Fibroblast of the aortic adventitia (primary cell): ENCODE data around the gene RAB4A. TPM values are rescaled to one million over a fixed set of nuclear protein-coding genes. Genes with fewer than 3 reads are reported as not detected.

ENCODE experiments used
- DNase-seq: peaks from one replicate; pipeline ENCODE4 v3.0.0-alpha.2; 2010; ENCODE audit warnings: low read depth
- H3K4me3 ChIP-seq: 2 replicates; pipeline ENCODE4 v1.5.1; 2011; ENCODE audit warnings: low read depth, mild to moderate bottlenecking, control low read depth, low read length, moderate library complexity
- total RNA-seq: library from RNA; depleted of rRNA; stranded (reverse); fragments of >200 nt; gene quantifications from 2 replicates; pipeline ENCODE4 v1.2.3, GENCODE V29; 2012; ENCODE audit warnings: low replicate concordance
- TF ChIP-seq, protein P1 (sequence below): IDR thresholded peaks from 2 replicates; pipeline ENCODE4 v1.5.1; 2011; ENCODE audit warnings: mild to moderate bottlenecking, low read length, control low read depth, inconsistent platforms; ENCODE audit not compliant: insufficient read depth

RAB4A gene, protein sequence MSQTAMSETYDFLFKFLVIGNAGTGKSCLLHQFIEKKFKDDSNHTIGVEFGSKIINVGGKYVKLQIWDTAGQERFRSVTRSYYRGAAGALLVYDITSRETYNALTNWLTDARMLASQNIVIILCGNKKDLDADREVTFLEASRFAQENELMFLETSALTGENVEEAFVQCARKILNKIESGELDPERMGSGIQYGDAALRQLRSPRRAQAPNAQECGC
- 30.8 and 33.2 TPM in 2 replicates for total RNA-seq

DNA sequence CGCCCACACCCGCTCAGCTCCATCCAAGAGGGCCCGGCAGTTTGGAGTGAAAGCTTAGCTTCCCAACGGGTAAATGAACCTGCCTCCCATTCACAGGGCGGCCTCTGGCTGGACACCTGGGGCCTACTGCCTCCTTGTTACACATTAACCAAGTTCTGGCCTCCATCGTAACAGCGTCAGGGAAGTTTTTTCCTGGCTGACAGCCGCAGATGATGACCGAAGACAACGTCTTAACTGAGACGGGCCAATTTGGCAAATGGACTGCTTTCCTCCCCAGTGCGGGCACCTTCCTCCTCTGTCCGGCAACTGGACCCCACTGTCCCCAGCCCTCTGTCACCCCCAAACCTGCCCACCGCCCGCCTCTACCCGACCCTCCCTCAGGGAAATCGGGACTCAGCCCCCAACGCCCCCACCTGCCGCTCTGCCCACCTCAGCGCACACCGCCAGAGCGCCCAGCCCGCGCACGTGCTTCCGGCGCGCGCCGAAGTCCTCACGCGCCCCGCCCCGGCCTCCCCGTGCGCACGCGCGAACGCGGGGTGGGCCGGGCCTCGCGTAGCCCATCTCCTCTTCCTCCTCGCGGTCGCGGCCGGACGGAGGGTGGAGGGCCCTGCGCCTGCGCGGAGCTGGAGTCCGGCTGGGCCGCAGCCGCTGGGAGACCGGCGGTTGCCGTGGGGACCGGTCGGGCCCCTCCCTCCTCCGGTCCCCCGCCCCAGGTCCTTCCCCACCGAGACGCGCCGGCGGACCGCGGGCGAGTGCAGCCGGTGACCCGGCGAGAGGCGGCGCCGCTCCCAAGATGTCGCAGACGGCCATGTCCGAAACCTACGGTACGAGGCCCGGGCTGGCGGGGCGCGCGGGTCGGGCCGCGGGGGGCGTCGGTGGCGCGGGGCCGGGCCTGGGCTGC, at the start of gene RAB4A:
Gene RAB4A, plus strand, starts transcription at position 565 of the 901 bp plus-strand sequence. Its CDS starts 229 bp downstream, at position 794.
- TF ChIP-seq, protein P1, sequence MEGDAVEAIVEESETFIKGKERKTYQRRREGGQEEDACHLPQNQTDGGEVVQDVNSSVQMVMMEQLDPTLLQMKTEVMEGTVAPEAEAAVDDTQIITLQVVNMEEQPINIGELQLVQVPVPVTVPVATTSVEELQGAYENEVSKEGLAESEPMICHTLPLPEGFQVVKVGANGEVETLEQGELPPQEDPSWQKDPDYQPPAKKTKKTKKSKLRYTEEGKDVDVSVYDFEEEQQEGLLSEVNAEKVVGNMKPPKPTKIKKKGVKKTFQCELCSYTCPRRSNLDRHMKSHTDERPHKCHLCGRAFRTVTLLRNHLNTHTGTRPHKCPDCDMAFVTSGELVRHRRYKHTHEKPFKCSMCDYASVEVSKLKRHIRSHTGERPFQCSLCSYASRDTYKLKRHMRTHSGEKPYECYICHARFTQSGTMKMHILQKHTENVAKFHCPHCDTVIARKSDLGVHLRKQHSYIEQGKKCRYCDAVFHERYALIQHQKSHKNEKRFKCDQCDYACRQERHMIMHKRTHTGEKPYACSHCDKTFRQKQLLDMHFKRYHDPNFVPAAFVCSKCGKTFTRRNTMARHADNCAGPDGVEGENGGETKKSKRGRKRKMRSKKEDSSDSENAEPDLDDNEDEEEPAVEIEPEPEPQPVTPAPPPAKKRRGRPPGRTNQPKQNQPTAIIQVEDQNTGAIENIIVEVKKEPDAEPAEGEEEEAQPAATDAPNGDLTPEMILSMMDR, result no peak
- H3K4me3 ChIP-seq, result peak within 1 kb of the TSS; percentile 87
- peak; percentile 80 for DNase-seq

DNA sequence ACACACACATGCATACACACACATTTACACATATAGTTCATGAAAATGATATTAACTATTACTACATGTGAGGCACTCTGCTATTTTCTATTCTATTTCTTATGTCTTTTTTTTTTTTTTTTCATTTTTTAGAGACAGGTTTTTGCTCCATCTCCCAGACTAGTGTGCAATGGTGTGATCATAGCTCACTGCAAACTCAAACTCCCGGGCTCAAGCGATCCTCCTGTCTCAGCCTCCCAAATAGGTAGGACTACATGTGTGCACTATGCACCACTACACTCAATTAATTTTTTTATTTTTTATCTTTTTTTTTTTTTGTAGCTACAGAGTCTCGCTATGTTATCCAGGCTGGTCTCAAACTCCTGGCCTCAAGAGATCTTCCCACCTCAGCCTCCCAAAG, 48.8 kb upstream of the RAB4A start:
- TF ChIP-seq, protein P1, result no peak
- DNase-seq, result no peak
- no peak overlapping the region for H3K4me3 ChIP-seq

DNA sequence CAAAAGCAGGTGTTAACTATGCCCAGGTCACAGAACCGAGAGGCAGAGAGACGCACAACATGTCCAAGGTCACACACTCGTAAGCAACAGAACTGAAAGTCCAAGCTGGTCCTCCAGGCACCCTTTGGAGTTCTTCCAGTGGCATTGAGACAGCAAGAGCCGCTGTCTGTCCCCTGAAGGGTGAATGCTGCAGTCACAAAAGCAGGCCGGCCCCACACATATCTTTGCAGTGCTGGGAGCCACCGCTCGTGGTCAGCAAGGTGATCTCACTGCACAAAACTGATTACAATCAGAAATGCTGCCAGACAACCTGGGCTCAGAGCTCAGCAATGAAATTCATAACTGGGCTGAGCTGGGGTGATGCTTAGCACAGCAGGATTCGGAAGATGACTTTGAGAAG, 47.4 kb upstream of the RAB4A start:
- TF ChIP-seq, protein P1, result no peak
- no peak overlapping the region for H3K4me3 ChIP-seq
- no peak for DNase-seq

DNA sequence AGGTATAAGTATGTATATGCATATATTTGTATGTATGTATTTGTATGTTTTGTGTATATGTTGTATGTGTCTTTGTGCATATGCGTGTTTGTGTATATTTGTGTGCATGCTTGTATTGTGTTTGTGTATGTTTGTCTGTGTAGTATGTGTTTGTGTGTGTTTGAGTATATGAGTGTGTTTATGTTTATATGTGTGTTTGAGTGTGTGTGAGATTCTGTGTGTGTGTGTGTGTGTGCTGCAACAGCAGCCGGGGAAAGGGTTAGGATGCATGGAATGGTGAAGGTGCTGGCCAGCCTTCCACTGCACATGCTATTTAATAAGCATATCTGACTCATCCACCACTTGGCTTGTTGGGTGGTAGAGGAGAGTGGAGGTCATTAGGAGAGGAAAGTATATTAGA, 46.6 kb upstream of the RAB4A start:
- TF ChIP-seq, protein P1, result no peak
- no peak overlapping the region for H3K4me3 ChIP-seq
- DNase-seq, result peak; percentile 62

DNA sequence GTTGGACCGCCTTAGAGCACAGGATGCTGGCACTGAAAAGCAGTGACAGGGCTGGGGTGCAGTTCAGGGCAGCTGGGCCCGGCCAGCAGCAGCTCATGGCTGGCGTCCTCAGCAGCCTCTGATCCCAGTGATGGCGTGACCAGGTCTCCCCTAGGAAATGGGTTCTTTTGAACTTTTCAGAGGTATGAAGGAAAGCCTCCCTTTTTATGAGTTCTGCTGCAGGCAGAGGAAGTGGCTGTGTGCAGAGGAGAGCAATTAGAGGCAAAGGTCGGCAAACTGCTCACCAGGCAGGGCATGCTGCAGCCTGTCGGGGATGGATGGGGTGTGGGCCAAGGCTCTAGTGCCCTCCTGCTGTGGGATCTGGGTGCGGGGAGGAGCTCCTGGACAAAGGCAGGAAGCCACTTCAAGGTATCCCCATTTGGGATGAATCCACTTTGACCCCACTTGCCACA, 45.6 kb upstream of the RAB4A start:
- H3K4me3 ChIP-seq, result no peak overlapping the region
- TF ChIP-seq, protein P1, result no peak
- no peak for DNase-seq

DNA sequence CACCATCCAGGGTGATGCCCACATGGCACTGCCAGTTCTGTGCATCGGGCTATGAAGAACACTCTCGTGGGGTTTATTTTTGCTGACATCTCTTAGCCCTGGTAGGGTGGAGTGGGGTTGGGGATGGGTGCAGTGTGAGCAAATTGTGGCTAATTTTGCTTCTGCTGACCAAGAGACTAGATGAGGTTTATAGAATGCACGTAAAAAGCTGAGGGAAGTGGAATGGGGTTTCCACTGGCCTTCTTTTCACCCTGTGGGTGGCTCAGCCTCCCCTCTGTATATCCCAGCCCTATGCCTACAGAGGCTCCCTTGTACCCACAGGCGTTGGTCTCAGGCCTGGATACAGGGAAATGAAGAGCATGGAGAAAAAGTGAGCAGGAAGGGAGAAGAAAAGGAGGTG, 44.1 kb upstream of the RAB4A start:
- no peak for DNase-seq
- TF ChIP-seq, protein P1, result no peak
- no peak overlapping the region for H3K4me3 ChIP-seq
